HepG2 (cell line): ENCODE data around the gene ABCC1. TPM values are rescaled to one million over a fixed set of nuclear protein-coding genes. Genes with fewer than 3 reads are reported as not detected.

Source experiments
- AGO1 ChIP-seq: fragments of 200-400 bp; formaldehyde crosslinking; IDR thresholded peaks from 2 replicates; pipeline ENCODE4 v1.6.1; 2017; ENCODE audit warnings: mild to moderate bottlenecking, low read depth, low read length, moderate library complexity; ENCODE audit not compliant: poor library complexity, severe bottlenecking
- AKAP8 ChIP-seq: sonication (generic); formaldehyde crosslinking; IDR thresholded peaks from 2 replicates; pipeline ENCODE4 v1.5.1; 2020; ENCODE audit warnings: mild to moderate bottlenecking, missing genetic modification reagents
- CBX2 ChIP-seq, 2 experiments: fragments of 200-600 bp in 1 of 2; sonication (generic); formaldehyde crosslinking in 1 of 2; IDR thresholded peaks; 2 replicates each; pipeline versions ENCODE4 v1.7.0 to v1.8.1; 2018 to 2022; ENCODE audit warnings: low read depth in 2 of 2, low read length in 1 of 2, mild to moderate bottlenecking in 1 of 2, missing genetic modification reagents in 1 of 2
- ESRRA ChIP-seq: sonication (generic); formaldehyde crosslinking; IDR thresholded peaks from 2 replicates; pipeline ENCODE4 v1.5.1; 2020; ENCODE audit warnings: mild to moderate bottlenecking, low read depth, missing genetic modification reagents
- FOXA1 ChIP-seq, 2 experiments: fragments of 450-650 bp in 1 of 2; sonication (generic) in 1 of 2; formaldehyde crosslinking in 1 of 2; IDR thresholded peaks; 2 replicates each; pipeline versions ENCODE4 v1.4.0 to v1.6.1; 2016 to 2020; ENCODE audit warnings: missing genetic modification reagents in 1 of 2
- HNRNPUL1 ChIP-seq: fragments of 200-400 bp; formaldehyde crosslinking; IDR thresholded peaks from 2 replicates; pipeline ENCODE4 v1.6.1; 2017; ENCODE audit warnings: low read depth, mild to moderate bottlenecking, low read length, moderate library complexity
- KLF12 ChIP-seq: sonication (generic); formaldehyde crosslinking; IDR thresholded peaks from 2 replicates; pipeline ENCODE4 v1.4.0; 2020; ENCODE audit warnings: missing genetic modification reagents, borderline replicate concordance
- MIXL1 ChIP-seq: IDR thresholded peaks from 2 replicates; pipeline ENCODE4 v1.6.1; 2016
- RORA ChIP-seq: sonication (generic); formaldehyde crosslinking; IDR thresholded peaks from 2 replicates; pipeline ENCODE4 v1.5.0; 2020; ENCODE audit warnings: mild to moderate bottlenecking, missing genetic modification reagents, moderate library complexity
- XBP1 ChIP-seq: sonication (generic); formaldehyde crosslinking; IDR thresholded peaks from 2 replicates; pipeline ENCODE4 v1.5.0; 2020; ENCODE audit warnings: missing genetic modification reagents
- ZKSCAN1 ChIP-seq: fragments of 150-350 bp; IDR thresholded peaks from 2 replicates; pipeline ENCODE4 v1.6.1; 2014; ENCODE audit warnings: low read length
- ZNF282 ChIP-seq: fragments of 450-650 bp; IDR thresholded peaks from 2 replicates; pipeline ENCODE4 v1.6.1; 2018; ENCODE audit not compliant: partially characterized antibody
- ZNF331 ChIP-seq: sonication (generic); formaldehyde crosslinking; IDR thresholded peaks from 2 replicates; pipeline ENCODE4 v1.4.0; 2020; ENCODE audit warnings: missing genetic modification reagents
- ZNF337 ChIP-seq: sonication (generic); formaldehyde crosslinking; IDR thresholded peaks from 2 replicates; pipeline ENCODE4 v1.5.1; 2020; ENCODE audit warnings: missing genetic modification reagents, low read depth, mild to moderate bottlenecking, borderline replicate concordance
- ZNF451 ChIP-seq: sonication (generic); formaldehyde crosslinking; IDR thresholded peaks from 2 replicates; pipeline ENCODE4 v1.5.0; 2020; ENCODE audit warnings: mild to moderate bottlenecking, missing genetic modification reagents
- polyA plus RNA-seq, 8 experiments: library from polyadenylated mRNA; depleted of rRNA in 3 of 8; stranded (reverse) in 7 of 8; unstranded in 1 of 8; fragments of >200 nt; fragmentation: Illumina TruSeq in 4 of 8; extraction: Trizol in 4 of 8; gene quantifications; 2 replicates each; pipeline versions ENCODE4 v1.2.1 to v1.2.3, GENCODE V29; 2011 to 2016; ENCODE audit warnings: low read depth in 4 of 8, missing spikeins in 1 of 8, mixed read lengths in 1 of 8; ENCODE audit not compliant: insufficient read depth in 1 of 8
- total RNA-seq, 5 experiments: library from RNA; depleted of rRNA; stranded (reverse); fragments of >200 nt; fragmentation: Illumina TruSeq; extraction: Trizol; gene quantifications; 2 replicates each; pipeline ENCODE4 v1.2.3, GENCODE V29; 2016; ENCODE audit warnings: low read depth in 1 of 5
- TF ChIP-seq, protein P1 (sequence below): sonication (generic); formaldehyde crosslinking; IDR thresholded peaks from 2 replicates; pipeline ENCODE4 v1.5.1; 2020; ENCODE audit warnings: missing genetic modification reagents, mild to moderate bottlenecking, borderline replicate concordance
- TF ChIP-seq, protein P2 (sequence below): sonication (generic); formaldehyde crosslinking; IDR thresholded peaks from 2 replicates; pipeline ENCODE4 v1.4.0; 2020; ENCODE audit warnings: mild to moderate bottlenecking, missing genetic modification reagents
- TF ChIP-seq, protein P3 (sequence below): sonication (generic); formaldehyde crosslinking; IDR thresholded peaks from 2 replicates; pipeline ENCODE4 v1.4.0; 2020; ENCODE audit warnings: mild to moderate bottlenecking, missing genetic modification reagents, borderline replicate concordance
- TF ChIP-seq, protein P4 (sequence below): sonication (generic); formaldehyde crosslinking; IDR thresholded peaks from 2 replicates; pipeline ENCODE4 v1.8.0; 2022; ENCODE audit warnings: mild to moderate bottlenecking, missing genetic modification reagents, moderate library complexity
- TF ChIP-seq, protein P5 (sequence below), 2 experiments: sonication (generic) in 1 of 2; formaldehyde crosslinking in 1 of 2; IDR thresholded peaks; 2 replicates each; pipeline versions ENCODE4 v1.4.0 to v1.6.1; 2018 to 2020; ENCODE audit warnings: missing genetic modification reagents in 2 of 2, borderline replicate concordance in 1 of 2, low read depth in 1 of 2, mild to moderate bottlenecking in 1 of 2, missing biosample characterization in 1 of 2

The ABCC1 gene
- total and polyA plus RNA-seq, 2 of the 13 experiments (the other 11 are each of a cell fraction or from before 2014, with no cell fraction given) = 13.0 to 30.6 TPM

DNA sequence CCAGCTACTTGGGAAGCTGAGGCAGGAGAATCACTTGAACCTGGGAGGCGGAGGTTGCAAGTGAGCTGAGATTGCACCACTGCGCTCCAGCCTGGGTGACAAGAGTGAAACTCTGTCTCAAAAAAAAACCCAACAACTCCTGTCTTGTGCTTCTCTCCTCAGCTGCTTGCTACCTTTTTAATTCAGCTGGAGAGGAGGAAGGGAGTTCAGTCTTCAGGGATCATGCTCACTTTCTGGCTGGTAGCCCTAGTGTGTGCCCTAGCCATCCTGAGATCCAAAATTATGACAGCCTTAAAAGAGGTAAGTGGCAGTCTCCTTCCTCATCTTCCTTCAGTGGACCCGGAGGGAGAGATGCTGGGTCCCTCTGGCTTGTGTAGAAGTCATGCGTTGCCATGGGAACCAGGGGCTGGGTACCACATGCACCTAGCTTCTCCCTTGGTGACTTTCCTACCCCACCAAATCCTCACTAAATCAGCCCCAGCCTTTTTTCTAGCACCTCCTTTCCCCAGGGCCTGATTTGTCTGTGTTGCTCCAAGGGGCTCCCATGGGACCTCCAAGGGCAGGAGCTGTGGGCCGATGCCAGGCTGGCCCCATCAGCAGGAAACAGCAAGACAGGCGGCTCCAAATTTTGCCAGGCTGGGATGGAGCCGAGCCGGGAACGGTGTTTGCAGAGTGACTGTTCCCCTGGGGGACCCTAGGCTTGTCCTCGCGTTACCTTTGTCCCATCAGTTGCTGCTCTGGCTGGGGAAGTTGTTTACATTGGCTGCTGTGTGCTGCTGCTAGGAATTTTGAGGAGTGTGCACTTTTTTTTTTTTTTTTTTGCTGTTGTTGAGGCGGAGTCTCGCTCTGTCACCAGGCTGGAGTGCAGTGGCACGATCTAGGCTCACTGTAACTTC, 65.2 kb downstream of the ABCC1 start (continued):
- TF ChIP-seq ESRRA (CRISPR knock-in tag) (0 out of 2 replicates have a peak, but pooled peaks have one; percentile 16), RORA (CRISPR knock-in tag) (no peak), KLF12 (no peak), FOXA1 (IDR thresholded peaks at IDR 0.05) (peak; percentile 94), FOXA1 (CRISPR knock-in tag; IDR thresholded peaks at IDR 0.05) (peak; percentile 94), AGO1 (no peak), ZKSCAN1 (peak; percentile 36; the same call in 1 of the 2 replicates), ZNF451 (CRISPR knock-in tag) (no peak), ZNF331 (CRISPR knock-in tag) (peak; percentile 66), MIXL1 (CRISPR knock-in tag) (no peak), CBX2 (IDR thresholded peaks at IDR 0.05; ENCODE audit: low read depth, low read length) (no peak), CBX2 (CRISPR knock-in tag; IDR thresholded peaks at IDR 0.05; ENCODE audit: low read depth) (no peak), XBP1 (CRISPR knock-in tag) (no peak), AKAP8 (CRISPR knock-in tag) (no peak), ZNF337 (CRISPR knock-in tag) (no peak), HNRNPUL1 (no peak), ZNF282 (no peak)
- TF ChIP-seq, protein P1, sequence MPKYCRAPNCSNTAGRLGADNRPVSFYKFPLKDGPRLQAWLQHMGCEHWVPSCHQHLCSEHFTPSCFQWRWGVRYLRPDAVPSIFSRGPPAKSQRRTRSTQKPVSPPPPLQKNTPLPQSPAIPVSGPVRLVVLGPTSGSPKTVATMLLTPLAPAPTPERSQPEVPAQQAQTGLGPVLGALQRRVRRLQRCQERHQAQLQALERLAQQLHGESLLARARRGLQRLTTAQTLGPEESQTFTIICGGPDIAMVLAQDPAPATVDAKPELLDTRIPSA (CRISPR knock-in tag) = no peak
- TF ChIP-seq, protein P2, sequence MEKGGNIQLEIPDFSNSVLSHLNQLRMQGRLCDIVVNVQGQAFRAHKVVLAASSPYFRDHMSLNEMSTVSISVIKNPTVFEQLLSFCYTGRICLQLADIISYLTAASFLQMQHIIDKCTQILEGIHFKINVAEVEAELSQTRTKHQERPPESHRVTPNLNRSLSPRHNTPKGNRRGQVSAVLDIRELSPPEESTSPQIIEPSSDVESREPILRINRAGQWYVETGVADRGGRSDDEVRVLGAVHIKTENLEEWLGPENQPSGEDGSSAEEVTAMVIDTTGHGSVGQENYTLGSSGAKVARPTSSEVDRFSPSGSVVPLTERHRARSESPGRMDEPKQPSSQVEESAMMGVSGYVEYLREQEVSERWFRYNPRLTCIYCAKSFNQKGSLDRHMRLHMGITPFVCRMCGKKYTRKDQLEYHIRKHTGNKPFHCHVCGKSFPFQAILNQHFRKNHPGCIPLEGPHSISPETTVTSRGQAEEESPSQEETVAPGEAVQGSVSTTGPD = peak; percentile 60; the same call in 1 of the 2 replicates
- TF ChIP-seq, protein P3, sequence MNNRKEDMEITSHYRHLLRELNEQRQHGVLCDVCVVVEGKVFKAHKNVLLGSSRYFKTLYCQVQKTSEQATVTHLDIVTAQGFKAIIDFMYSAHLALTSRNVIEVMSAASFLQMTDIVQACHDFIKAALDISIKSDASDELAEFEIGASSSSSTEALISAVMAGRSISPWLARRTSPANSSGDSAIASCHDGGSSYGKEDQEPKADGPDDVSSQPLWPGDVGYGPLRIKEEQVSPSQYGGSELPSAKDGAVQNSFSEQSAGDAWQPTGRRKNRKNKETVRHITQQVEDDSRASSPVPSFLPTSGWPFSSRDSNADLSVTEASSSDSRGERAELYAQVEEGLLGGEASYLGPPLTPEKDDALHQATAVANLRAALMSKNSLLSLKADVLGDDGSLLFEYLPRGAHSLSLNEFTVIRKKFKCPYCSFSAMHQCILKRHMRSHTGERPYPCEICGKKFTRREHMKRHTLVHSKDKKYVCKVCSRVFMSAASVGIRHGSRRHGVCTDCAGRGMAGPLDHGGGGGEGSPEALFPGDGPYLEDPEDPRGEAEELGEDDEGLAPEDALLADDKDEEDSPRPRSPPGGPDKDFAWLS (CRISPR knock-in tag) = no peak
- TF ChIP-seq, protein P4, sequence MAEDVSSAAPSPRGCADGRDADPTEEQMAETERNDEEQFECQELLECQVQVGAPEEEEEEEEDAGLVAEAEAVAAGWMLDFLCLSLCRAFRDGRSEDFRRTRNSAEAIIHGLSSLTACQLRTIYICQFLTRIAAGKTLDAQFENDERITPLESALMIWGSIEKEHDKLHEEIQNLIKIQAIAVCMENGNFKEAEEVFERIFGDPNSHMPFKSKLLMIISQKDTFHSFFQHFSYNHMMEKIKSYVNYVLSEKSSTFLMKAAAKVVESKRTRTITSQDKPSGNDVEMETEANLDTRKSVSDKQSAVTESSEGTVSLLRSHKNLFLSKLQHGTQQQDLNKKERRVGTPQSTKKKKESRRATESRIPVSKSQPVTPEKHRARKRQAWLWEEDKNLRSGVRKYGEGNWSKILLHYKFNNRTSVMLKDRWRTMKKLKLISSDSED = no peak
- TF ChIP-seq, protein P5, sequence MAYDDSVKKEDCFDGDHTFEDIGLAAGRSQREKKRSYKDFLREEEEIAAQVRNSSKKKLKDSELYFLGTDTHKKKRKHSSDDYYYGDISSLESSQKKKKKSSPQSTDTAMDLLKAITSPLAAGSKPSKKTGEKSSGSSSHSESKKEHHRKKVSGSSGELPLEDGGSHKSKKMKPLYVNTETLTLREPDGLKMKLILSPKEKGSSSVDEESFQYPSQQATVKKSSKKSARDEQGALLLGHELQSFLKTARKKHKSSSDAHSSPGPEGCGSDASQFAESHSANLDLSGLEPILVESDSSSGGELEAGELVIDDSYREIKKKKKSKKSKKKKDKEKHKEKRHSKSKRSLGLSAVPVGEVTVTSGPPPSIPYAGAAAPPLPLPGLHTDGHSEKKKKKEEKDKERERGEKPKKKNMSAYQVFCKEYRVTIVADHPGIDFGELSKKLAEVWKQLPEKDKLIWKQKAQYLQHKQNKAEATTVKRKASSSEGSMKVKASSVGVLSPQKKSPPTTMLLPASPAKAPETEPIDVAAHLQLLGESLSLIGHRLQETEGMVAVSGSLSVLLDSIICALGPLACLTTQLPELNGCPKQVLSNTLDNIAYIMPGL (CRISPR knock-in tag; IDR thresholded peaks at IDR 0.05; ENCODE audit: borderline replicate concordance in 1 of 2, low read depth in 1 of 2) = no peak
